Osteoblast (primary cell): ENCODE results near the gene OR2J3. TPM values are rescaled to one million over a fixed set of nuclear protein-coding genes. Genes with fewer than 3 reads are reported as not detected.
A peak's percentile ranks its signal among the peaks of the same experiment; 100 is the strongest.

Source experiments
- DNase-seq: peaks from one replicate; pipeline ENCODE4 v3.0.0; 2011; ENCODE audit warnings: low spot score, mixed read lengths; ENCODE audit not compliant: insufficient read length; ENCODE audit errors: missing footprints
- H2AFZ ChIP-seq: 2 replicates; pipeline ENCODE4 v1.6.0; 2011; ENCODE audit warnings: mild to moderate bottlenecking, low read length
- H3K27ac ChIP-seq: 2 replicates; pipeline ENCODE4 v1.5.1; 2011; ENCODE audit warnings: mild to moderate bottlenecking, low read depth, low read length, moderate library complexity
- H3K27me3 ChIP-seq: 2 replicates; pipeline ENCODE4 v1.6.0; 2012; ENCODE audit warnings: mild to moderate bottlenecking, control low read depth, inconsistent platforms, low read length, moderate library complexity; ENCODE audit not compliant: insufficient read depth
- H3K36me3 ChIP-seq: 2 replicates; pipeline ENCODE4 v1.5.1; 2011; ENCODE audit warnings: mild to moderate bottlenecking, low read length, control low read depth, moderate library complexity; ENCODE audit not compliant: insufficient read depth
- H3K4me1 ChIP-seq: 2 replicates; pipeline ENCODE4 v1.5.1; 2011; ENCODE audit warnings: mild to moderate bottlenecking, low read length, control low read depth, moderate library complexity; ENCODE audit not compliant: insufficient read depth
- H3K4me2 ChIP-seq: 2 replicates; pipeline ENCODE4 v1.6.0; 2011; ENCODE audit warnings: mild to moderate bottlenecking, low read length; ENCODE audit not compliant: insufficient read depth
- H3K4me3 ChIP-seq: fragments of 200-600 bp; sonication (generic); 3 replicates; pipeline ENCODE4 v1.5.1; 2012; ENCODE audit warnings: mild to moderate bottlenecking, low read length, inconsistent platforms; ENCODE audit not compliant: insufficient read depth
- H3K79me2 ChIP-seq: 2 replicates; pipeline ENCODE4 v1.6.0; 2012; ENCODE audit warnings: mild to moderate bottlenecking, low read length, control low read depth, inconsistent platforms; ENCODE audit not compliant: insufficient read depth
- H3K9me3 ChIP-seq: 2 replicates; pipeline ENCODE4 v1.5.1; 2011; ENCODE audit warnings: low read depth, low read length, control low read depth
- H4K20me1 ChIP-seq: 2 replicates; pipeline ENCODE4 v1.6.0; 2012; ENCODE audit warnings: mild to moderate bottlenecking, low read length, control low read depth; ENCODE audit not compliant: insufficient read depth
- CTCF ChIP-seq: IDR thresholded peaks from 2 replicates; pipeline ENCODE4 v1.5.1; 2011; ENCODE audit warnings: mild to moderate bottlenecking, low read depth, low read length, moderate library complexity; ENCODE audit errors: extremely low read depth
- total RNA-seq: library from RNA; depleted of rRNA; stranded (reverse); fragments of >200 nt; gene quantifications from 2 replicates; pipeline ENCODE4 v1.2.3, GENCODE V29; 2012

The OR2J3 gene
- total RNA-seq, 1 donor: not detected

- no peak overlapping the region for H3K4me2 ChIP-seq
- H3K27ac ChIP-seq: no peak overlapping the region
- H3K27me3 ChIP-seq: no peaks in the 10 kb centered on the region
- no peak for DNase-seq
- no peaks in the 10 kb centered on the region for H3K4me1 ChIP-seq
- H3K36me3 ChIP-seq: no peaks in the 10 kb centered on the region
- TF ChIP-seq CTCF: no peak
- H2AFZ ChIP-seq: no peak overlapping the region
- no peaks in the 10 kb centered on the region for H4K20me1 ChIP-seq
- no peak overlapping the region for H3K4me3 ChIP-seq
- no peaks in the 10 kb centered on the region for H3K9me3 ChIP-seq
- no peaks in the 10 kb centered on the region for H3K79me2 ChIP-seq
These were observed 22.8 kb downstream of the OR2J3 start for GRCh38 chr6:29130644-29131043.

- no peaks in the 10 kb centered on the region for H3K27me3 ChIP-seq
- H3K79me2 ChIP-seq: no peaks in the 10 kb centered on the region
- no peak overlapping the region for H2AFZ ChIP-seq
- no peak overlapping the region for H3K27ac ChIP-seq
- H3K9me3 ChIP-seq: no peaks in the 10 kb centered on the region
- H3K36me3 ChIP-seq: no peaks in the 10 kb centered on the region
- no peaks in the 10 kb centered on the region for H3K4me1 ChIP-seq
- peak; percentile 37 for DNase-seq
- no peak overlapping the region for H3K4me2 ChIP-seq
- no peak overlapping the region for H3K4me3 ChIP-seq
- no peak for TF ChIP-seq CTCF
- no peaks in the 10 kb centered on the region for H4K20me1 ChIP-seq
These were observed 23.8 kb downstream of the OR2J3 start for GRCh38 chr6:29131691-29132090.

GRCh38 chr6:29137724-29138123, 29.9 kb downstream of the OR2J3 start:
- Histone ChIP-seq H3K4me2 (no peak overlapping the region), H3K9me3 (no peaks in the 10 kb centered on the region), H3K27ac (no peak overlapping the region), H3K4me3 (no peak overlapping the region), H3K36me3 (no peaks in the 10 kb centered on the region), H3K27me3 (no peaks in the 10 kb centered on the region), H4K20me1 (no peaks in the 10 kb centered on the region), H3K79me2 (no peaks in the 10 kb centered on the region), H2AFZ (no peak overlapping the region), H3K4me1 (no peaks in the 10 kb centered on the region)
- no peak for TF ChIP-seq CTCF
- DNase-seq: no peak

- Histone ChIP-seq H3K9me3 (no peaks in the 10 kb centered on the region), H3K4me2 (no peak overlapping the region), H3K27ac (no peak overlapping the region), H3K27me3 (no peaks in the 10 kb centered on the region), H4K20me1 (no peaks in the 10 kb centered on the region), H3K36me3 (no peaks in the 10 kb centered on the region), H3K79me2 (no peaks in the 10 kb centered on the region), H2AFZ (no peak overlapping the region), H3K4me1 (no peaks in the 10 kb centered on the region), H3K4me3 (no peak overlapping the region)
- TF ChIP-seq CTCF: no peak
- no peak for DNase-seq
These were observed 33.7 kb downstream of the OR2J3 start for GRCh38 chr6:29141606-29142005.
